ENCODE data around the gene USP9Y.
A peak's percentile ranks its signal among the peaks of the same experiment; 100 is the strongest.
"Not testable (repeated sequence)": the region's sequence is repeated elsewhere in the genome, so short reads cannot be mapped to it uniquely, and the experiment has no call there.

USP9Y gene

DNA sequence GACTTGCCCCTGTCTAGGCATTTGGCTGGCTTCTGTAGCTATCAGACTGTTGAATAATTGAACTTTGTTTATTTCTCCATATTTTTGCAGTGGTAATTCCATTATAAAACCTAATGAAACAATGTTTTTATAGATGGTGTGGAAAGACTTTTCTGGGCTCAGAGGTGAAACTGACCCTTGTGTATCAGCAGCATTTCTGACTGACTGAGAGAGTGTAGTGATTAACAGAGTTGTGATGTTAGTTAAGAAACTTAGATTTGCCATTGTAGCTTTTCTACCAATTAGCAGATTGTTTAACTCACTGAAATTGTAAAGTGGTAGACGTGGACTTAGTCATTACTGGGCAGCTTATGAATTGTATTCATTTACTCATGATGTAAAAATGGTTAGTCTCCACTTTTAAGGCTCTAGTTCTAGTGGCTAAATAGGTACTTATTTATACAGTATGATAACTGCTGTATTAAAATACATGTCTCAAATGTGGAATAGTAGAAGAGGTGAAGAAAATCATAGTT is at the start of gene USP9Y:
TSS of gene USP9Y (plus strand) at position 51 of the 515 bp plus-strand sequence. CDS start 8,217 bp downstream, outside the sequence.
- peak; percentile 15 for DNase-seq

DNA sequence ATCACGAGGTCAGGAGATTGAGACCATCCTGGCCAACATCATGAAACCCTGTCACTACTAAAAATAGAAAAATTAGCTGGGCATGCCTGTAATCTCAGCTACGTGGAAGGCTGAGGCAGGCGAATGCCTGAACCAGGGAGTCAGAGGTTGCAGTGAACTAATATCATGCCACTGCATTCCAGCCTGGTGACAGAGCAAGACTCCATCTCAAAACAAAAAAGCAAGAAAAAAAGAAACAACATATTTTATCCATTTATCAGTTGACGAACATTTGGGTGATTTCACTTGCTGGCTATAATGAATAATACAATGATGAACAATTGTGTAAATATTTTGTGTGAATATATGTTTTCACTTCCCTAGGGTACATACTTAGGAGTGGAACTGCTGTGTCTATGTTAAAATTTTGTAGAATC is 49.4 kb upstream of the USP9Y start:
- DNase-seq = peak; percentile 92

GRCh38 chrY:12661745-12662681 is 39.0 kb upstream of the USP9Y start:
- peak; percentile 78 for DNase-seq

GRCh38 chrY:12662745-12663591 is 38.1 kb upstream of the USP9Y start:
- peak; percentile 50 for DNase-seq

DNA sequence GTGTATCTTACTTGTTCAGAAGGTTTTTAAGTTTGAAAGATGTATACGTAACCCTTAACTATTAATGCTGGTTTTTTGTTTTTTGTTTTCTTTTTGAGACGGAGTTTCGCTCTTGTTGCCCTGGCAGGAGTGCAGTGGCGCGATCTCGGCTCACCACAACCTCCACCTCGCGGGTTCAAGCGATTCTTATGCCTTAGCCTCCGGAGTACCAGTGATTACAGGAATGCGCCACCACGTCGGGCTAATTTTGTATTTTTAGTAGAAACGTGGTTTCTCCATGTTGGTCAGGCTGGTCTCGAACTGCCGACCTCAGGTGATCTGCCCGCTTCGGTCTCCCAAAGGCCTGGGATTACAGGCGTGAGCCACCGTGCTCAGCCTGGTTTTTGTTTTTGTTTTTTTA is 37.2 kb upstream of the USP9Y start:
- DNase-seq = not testable (repeated sequence)

GRCh38 chrY:12678111-12678510 is 22.9 kb upstream of the USP9Y start:
- DNase-seq = no peak

- DNase-seq = peak; percentile 38
Observed at GRCh38 chrY:12681535-12681934, 19.5 kb upstream of the USP9Y start.

DNA sequence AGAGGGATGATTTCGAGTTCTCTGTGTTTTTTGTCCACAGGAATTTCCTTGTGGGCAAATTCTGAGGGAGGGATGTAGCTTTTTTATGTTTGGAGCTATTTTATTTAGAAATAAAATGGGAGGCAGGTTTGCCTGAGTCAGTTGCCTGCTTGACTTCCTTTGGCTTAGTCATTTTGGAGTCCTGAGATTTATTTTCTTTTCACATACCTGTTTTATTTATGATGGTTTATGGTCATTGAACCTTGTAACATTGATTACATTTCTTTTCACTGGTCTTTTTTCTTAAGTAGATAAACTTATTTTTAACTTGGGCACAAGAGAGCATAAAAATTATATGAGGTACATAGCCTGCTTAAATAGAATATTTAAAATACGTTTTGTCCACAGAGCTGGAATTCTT is 12.7 kb upstream of the USP9Y start:
- DNase-seq = peak; percentile 20

DNA sequence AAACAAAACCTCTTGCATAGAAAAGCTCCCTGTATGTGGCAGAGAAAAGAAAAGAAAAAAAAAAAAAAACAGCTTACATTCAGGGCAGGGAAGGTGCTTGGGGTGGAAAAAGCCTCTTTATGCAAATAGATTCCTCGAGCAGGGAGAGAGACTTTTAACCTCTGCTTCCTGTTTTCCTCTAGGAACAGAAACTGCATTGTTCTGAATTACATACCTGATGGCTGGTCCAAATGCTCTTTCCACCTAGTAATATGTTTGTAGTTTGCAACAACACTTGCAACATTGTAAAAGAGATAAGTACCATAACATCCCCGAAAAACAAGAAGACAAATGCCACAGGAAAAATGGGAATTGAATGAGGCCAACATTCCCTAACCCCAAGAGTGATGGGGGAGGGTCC is 944 bp upstream of the USP9Y start:
- no peak for DNase-seq

GRCh38 chrY:12702174-12702573 is 1.1 kb downstream of the USP9Y start:
- DNase-seq = peak; percentile 48

DNA sequence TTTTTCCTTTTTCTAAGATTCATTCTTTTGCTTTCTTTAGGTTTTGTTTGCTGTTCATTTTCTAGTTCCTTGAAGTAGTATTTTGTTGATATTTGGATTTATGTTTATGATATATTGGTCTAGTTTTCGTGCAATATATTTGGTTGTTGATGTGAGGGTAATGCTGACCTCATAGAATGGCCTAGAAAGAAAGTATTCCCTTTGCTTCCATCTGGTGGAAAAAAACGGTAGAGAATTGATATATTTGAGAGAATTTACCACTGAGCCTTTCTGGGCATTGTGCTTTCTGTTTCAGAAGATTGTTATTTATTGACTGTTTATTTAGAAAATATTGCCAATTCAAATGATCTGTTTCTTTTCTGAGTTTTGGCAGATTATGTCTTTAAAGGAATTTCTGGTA is 9.4 kb downstream of the USP9Y start:
- peak; percentile 23 for DNase-seq

- no peak for DNase-seq
Observed at GRCh38 chrY:12715376-12715775, 14.3 kb downstream of the USP9Y start.

DNA sequence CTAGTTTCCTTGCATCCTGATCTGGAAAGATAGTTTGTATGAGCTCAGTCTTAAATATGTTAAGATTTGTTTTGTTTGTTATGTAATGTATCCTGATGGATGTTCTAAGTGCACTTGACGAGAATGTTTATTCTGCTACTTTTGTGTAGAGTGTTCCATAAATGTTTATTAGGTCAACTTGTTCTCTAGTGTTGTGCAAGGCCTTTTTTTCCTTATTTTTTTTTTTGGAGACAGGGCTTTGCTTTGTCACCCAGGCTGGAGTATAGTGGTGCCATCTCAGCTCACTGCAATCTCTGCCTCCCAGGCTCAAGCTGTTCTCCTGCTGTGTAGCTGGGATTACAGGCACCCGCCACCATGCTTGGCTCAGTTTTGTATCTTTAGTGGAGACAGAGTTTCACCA is 28.7 kb downstream of the USP9Y start:
- no peak for DNase-seq

- DNase-seq = peak; percentile 52
Observed at GRCh38 chrY:12733625-12734024, 32.6 kb downstream of the USP9Y start.

- DNase-seq = no peak
Observed at GRCh38 chrY:12734051-12734450, 33.0 kb downstream of the USP9Y start.

GRCh38 chrY:12741414-12741813 is 40.4 kb downstream of the USP9Y start:
- no peak for DNase-seq

DNA sequence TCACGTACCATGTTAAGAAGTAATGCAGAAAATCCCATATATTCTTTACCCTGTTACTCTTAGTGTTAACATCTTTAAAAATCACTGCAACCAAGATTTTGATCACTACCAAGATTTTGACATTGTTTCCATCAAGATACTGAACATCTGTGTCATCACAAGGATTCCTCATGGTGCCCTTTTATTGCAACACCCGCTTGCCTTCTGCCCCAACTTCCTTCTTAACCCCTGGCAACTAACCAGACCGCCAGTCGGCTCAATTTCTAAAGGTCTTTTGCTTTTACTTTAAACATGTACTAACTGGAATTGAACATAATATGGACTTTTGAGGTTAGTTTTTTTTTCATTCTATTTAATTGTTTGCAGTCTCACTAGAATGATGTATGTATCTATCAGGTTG is 41.7 kb downstream of the USP9Y start:
- DNase-seq = no peak

DNA sequence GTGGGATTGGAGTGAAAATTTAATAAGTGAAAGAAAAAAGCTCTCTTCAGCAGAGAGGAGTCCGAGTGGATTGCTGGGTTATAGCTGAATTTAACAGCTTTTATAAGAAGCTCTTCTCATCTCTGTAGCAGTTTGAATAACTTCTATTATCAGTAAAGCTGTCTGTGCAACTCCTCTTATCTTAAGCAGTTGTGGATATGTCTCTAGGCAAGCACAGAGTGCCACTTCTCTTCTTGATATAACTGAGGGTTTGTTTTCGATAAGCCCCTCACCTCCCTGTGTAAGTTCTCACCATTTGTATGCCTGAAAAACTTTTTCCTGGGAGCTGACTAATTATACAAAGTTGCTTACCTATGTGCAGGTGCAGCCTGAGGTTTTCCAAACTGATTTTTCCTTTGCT is 43.1 kb downstream of the USP9Y start:
- DNase-seq = no peak

GRCh38 chrY:12749293-12749692 is 48.3 kb downstream of the USP9Y start:
- no peak for DNase-seq

DNA sequence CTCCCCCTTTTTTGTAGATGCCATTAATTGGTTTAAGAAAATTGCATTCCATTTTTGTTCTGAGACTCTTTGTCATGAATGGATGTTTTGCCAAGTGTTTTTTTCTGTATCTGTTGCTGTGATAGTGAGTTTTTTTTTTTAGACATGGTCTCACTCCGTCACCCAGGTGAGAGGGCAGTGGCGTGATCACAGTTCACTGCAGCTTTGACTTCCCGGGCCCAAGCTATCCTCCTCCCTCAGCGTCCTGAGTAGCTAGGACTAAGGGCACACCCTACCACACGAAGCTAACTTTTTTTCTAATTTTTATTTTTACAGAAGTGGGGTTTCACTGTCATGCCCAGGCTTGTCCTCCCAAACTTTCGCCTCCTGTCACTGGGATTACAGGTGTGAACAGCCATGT is 51.8 kb downstream of the USP9Y start:
- DNase-seq = no peak

DNA sequence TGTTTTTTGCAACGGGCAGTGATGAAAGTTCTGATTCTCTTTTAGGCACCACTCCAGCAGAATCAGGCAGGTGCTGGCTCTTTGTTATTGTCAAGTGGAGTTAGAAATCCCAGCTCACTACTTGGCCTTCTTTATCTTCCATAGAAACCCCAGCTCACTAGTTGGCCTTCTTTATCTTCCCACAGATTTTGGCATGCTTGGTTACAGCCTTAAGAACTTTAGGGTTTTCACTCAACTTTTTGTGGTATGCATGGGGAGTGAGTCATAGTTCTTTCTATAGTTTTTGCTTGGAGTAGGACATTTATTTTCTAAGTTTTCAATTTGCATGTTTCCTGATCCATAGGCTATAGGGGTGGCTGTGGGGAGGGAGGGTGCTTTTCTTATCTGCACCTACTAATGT is 55.0 kb downstream of the USP9Y start:
- DNase-seq = peak; percentile 45

- DNase-seq = peak; percentile 1
Observed at GRCh38 chrY:12765976-12766375, 64.9 kb downstream of the USP9Y start.

DNA sequence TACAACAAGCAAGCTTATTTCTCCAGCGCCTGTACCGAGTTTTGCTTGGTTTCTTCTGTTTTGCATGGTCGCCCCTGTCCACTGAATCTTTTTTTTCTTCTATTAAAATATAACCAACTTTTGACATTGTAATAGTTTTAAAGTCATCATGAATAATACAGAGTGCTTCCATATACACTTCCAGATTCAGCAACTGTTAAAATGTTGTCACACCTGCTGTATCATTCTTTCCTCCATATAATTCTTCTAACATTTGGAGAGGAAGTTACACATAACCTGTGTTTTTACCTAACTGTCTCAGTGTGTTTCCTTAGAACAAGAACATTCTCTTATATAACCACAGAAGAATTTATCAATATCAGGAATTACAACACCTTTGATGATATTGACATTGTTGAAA is 83.5 kb downstream of the USP9Y start:
- no peak for DNase-seq

- DNase-seq = no peak
Observed at GRCh38 chrY:12793999-12794398, 93.0 kb downstream of the USP9Y start.
